GM19455 (cell line): Measurements from ENCODE around the gene ARL8A.
"Not testable (repeated sequence)": the region's sequence is repeated elsewhere in the genome, so short reads cannot be mapped to it uniquely, and the experiment has no call there.

Experiments
- ATAC-seq: cut with Tn5 transposase; IDR thresholded peaks from one replicate; pipeline ENCODE4 v1.9.1; 2021; ENCODE audit not compliant: unreplicated experiment

ARL8A gene

DNA sequence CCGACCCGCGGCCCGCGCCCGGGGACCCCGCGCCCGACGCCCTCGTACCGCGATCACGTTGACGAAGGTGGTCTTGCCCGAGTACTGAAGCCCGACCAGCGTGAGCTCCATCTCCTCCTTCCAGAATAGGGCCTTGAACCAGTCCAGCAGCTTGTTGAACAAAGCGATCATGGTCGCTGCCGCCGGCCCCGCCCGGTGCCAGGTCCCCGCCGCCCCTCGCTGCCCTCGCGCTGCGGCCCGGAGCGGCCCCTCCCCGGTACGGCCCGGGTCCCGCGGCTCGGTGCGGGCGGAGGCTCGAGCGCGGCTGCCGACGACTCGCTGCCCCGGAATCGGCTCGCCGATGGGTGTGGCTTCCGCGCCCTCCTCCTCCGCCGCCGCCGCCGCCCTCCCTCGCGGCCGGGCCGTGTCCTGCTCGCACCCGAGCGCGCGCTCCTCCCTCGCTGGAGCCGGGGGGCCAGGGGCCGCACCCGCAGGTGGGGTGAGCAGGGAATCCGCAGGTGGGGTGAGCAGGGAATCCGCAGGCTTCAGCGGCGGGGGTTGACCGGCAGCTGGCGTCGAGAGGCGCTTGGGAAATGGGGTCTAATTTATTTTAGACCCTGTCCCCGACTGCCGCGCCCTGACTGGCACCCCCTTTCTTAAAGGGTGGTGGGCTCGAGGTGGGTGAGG is at the start of gene ARL8A:
Gene ARL8A, minus strand, starts transcription at position 336 of the 666 bp plus-strand sequence. Its CDS starts 165 bp downstream, at position 171.
- peak; percentile 64 for ATAC-seq

DNA sequence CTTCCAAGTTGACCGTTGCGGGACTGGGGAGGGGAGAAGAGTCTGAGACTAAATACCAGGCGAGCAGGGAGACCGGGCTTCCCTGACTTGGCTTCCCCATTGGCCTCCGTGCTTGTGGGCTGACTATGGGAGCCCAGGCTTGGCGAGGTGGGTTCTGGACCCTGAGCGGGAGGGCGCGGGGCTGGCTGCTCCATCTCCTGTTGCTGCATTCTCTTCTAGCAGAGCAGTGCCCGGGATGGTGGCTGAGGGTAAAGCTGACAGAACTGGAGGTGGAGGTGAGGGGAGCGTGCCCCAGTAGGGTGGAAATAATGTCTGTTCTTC is 49.8 kb upstream of the ARL8A start:
- no peak for ATAC-seq

GRCh38 chr1:202193614-202194327 is 49.2 kb upstream of the ARL8A start, which contains the start of gene LGR6:
LGR6 (plus strand) TSS chr1:202193799; CDS start chr1:202193990, 191 bp downstream.
- ATAC-seq: no peak

DNA sequence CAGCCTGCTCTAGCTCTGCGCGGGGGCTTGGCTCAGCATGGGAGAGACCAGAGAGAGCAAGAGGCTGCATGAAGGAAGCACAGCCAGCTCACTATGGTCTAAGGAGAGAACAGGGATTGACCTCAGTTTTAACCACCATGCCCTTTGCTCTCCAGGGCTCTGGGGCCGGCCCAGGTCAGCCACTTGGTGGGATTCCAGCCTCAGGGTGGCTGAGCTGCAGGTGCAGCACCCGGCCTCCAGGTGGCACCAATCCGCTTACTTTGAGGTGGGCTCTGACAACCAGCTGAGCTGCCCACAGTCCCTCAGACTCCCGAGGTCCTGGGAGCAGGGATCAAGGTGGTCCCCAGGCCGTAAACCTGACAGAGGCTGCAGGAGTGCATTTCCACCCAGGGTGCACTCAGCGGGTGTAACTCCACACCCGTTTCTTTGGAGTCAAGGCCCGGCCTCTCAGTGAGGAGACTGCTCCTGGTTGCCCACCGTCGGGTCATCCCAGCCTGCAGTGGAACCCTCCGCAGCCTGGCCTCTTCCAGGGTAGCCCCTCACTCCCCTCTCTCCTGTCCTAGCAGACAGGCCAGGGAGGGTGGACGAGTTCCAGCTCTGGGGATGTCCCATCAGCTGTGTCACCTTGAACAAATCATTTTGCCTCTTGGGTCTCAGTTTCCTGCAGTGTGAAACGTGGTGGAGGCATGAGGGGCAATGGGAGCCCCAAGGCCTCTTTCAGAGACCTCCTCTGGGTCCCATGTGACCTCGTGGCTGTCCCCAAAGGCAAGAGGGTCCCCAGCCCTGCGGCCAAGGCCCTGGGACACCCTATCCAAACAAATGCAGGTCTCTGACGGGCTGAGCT is 48.5 kb upstream of the ARL8A start:
- no peak for ATAC-seq

- ATAC-seq: not testable (repeated sequence)
Measured at GRCh38 chr1:202191391-202191790, 46.9 kb upstream of the ARL8A start.

- ATAC-seq: no peak
Measured at GRCh38 chr1:202189918-202190715, 45.6 kb upstream of the ARL8A start.

DNA sequence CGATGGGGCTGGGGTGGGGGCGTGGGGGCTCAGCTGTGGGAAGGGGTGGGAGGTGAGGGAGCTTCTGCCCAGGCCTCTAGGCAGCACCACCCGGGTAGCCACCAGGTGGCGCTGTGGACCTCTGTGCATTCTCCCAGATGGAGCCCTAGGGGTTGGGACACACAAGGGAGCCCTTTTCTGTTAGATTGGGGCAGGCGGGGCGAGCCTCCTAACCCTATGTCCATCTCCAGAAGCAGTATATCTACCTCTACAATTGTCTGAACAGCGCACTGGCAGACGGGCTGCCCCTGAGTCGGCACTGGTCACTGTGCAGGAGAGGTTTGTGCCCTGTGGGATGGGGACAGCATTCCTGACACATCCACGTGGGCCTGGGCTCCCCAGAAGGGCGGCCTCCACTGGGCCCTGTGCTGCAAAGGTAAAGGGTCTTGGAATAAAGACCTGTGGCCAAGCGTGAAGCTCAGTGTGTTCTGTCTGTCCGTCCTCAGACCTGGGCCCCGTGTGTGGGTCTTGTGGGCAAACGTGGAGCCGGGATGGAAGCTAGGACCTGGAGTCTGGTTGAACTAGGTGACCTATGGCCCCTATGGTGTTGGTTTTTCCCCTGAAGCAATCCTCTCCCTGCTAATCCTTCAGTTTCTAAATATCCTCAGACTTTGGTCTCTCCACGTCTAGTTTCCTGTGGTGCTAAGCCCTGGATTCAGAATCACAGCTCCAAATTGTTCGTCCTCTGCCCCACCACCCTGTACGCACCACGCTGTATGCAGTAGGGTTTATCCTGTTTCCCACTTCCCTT is 44.7 kb upstream of the ARL8A start:
- ATAC-seq: no peak

DNA sequence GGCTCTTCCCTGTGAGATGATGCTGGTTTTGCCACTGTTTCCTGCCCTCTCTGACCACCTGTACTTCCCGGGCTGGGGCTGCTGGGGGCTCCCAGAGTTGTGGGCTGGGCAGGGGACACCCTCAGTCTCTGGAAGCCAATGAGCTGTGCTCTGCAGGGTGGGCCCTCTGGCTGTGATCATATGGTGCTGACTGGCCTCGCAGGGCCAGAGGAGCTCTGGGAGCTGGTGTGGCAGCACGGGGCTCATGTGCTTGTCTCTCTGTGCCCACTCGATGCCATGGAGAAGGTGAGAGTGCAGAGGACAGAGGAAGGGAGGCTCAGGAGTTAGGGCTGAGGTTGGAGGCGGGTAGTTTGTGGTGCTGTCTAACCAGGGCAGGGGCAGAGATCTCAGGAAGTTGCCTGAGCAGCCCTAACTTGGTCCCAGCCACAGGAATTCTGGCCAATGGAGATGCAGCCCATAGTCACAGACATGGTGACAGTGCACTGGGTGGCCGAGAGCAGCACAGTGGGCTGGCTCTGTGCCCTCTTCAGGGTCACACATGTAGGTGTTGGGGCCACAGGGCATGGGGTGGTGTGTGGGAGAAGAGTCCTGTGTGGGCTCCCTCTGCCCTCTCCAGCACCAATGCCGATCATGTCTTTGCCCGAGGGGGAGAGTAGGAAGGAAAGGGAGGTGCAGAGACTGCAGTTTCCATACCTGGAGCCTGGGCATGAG is 43.3 kb upstream of the ARL8A start:
- ATAC-seq: no peak

DNA sequence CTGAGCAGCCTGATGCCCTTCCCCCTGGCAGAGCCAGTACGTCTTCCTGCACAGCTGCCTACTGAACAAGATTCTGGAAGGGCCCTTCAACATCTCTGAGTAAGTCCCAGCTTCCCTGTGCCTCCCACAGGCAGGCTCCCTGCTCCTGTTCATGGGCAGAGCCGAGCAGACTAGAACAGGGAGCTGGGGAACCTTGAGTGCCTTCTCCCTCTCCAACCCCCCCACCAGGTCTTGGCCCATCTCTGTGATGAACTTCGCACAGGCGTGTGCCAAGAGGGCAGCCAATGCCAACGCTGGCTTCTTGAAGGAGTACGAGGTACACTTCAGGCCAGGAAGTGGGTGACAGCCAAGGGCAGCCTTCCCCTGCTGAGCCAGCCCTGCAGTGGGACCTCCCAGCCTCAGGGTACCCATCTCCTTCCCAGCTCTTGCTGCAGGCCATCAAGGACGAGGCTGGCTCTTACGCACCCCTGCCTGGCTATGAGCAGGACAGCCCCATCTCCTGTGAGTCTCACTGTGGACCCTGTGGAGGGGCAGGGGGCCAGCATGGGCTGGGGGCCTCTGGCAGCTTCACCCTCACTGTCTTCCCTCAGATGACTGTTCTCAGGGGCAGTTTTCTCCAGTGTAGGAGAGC is 42.6 kb upstream of the ARL8A start:
- no peak for ATAC-seq

DNA sequence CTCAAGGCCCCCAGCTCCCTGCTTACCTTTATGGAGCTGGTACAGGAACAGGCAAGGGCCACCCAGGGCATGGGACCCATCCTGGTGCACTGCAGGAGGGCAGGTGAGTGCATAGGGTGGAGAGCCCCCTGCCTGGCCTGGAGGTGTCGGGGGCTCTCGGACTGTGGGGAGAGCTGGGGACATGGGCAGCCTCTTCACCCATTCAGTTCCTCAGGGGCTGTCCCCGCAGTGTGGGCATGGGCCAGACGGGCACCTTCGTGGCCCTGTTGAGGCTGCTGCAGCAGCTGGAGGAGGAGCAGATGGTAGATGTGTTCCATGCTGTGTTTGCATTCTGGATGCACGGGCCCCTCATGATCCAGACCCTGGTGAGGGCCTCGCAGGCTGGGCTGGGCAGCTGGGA is 41.8 kb upstream of the ARL8A start:
- no peak for ATAC-seq

GRCh38 chr1:202184750-202185460 is 40.4 kb upstream of the ARL8A start:
- no peak for ATAC-seq

GRCh38 chr1:202182040-202182877 is 37.7 kb upstream of the ARL8A start:
- no peak for ATAC-seq

- ATAC-seq: no peak
Measured at GRCh38 chr1:202181586-202181985, 37.0 kb upstream of the ARL8A start.

DNA sequence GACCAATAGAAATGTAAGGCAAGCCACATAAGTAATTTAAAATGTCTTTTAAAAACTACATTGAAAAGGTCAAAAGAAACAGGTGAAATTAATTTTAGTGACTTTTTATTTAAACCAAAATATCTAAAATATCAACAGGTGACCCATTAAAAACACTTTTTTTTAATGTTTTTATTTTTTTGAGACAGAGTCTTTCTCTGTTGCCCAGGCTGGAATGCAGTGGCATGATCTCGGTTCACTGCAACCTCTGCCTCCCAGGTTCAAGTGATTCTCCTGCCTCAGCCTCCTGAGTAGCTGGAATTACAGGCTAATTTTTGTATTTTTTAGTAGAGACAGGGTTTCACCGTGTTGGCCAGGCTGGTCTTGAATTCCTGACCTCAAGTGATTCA is 36.2 kb upstream of the ARL8A start:
- ATAC-seq: not testable (repeated sequence)

GRCh38 chr1:202179828-202180750 is 35.6 kb upstream of the ARL8A start:
- ATAC-seq: no peak
